T-cell (primary cell): ENCODE measurements around the gene CAMK1D. TPM values are rescaled to one million over a fixed set of nuclear protein-coding genes. Genes with fewer than 3 reads are reported as not detected.
A peak's percentile ranks its signal among the peaks of the same experiment; 100 is the strongest.

Experiments
- ATAC-seq, 4 experiments: fragments of 200-7000 bp in 3 of 4; fragments of 150-1000 bp in 1 of 4; cut with Tn5 transposase; replicated peaks in 1 of 4; 1 replicate in 3 of 4; 2 replicates in 1 of 4; pipeline ENCODE4 v1.10.0; 2021; ENCODE audit warnings: moderate library complexity in 3 of 4, mild to moderate bottlenecking in 2 of 4, moderate number of reproducible peaks in 1 of 4
- CTCF ChIA-PET, 2 donors: fragments of 300-600 bp; sonication (Branson Sonifier 250); formaldehyde crosslinking; loops; one replicate each; lab custom pipeline; 2022; ENCODE audit warnings: antibody characterized with exemption in 2 of 2; lab: Charles Lee
- POLR2A ChIA-PET, 2 donors: fragments of 300-600 bp; sonication (Branson Sonifier 250); formaldehyde crosslinking; loops; one replicate each; lab custom pipeline; 2022; ENCODE audit warnings: antibody characterized with exemption in 2 of 2; lab: Charles Lee
- DNase-seq, 35 experiments: peaks; one replicate each; pipeline versions ENCODE4 v3.0.0 to v3.0.0-alpha.2; 2013 to 2023
- H3K27ac ChIP-seq: one replicate; pipeline ENCODE4 v1.5.1; 2013; ENCODE audit warnings: low read length
- H3K27me3 ChIP-seq, 2 experiments: replicated peaks in 1 of 2; 1 replicate in 1 of 2; 2 replicates in 1 of 2; pipeline versions ENCODE4 v1.6.1 to v1.7.0; 2013; ENCODE audit warnings: low read length in 1 of 2, mixed read lengths in 1 of 2; ENCODE audit not compliant: control insufficient read depth in 2 of 2, insufficient read depth in 2 of 2; ENCODE audit errors: extremely low read depth in 1 of 2
- H3K36me3 ChIP-seq, 2 donors: 1 replicate in 1 of 2; 2 replicates in 1 of 2; pipeline versions ENCODE4 v1.6.1 to v1.7.0; 2013; ENCODE audit warnings: low read length in 1 of 2; ENCODE audit not compliant: control insufficient read depth in 2 of 2, insufficient read depth in 1 of 2; ENCODE audit errors: extremely low read depth in 1 of 2
- H3K4me1 ChIP-seq, 2 experiments: 1 replicate in 1 of 2; 2 replicates in 1 of 2; pipeline versions ENCODE4 v1.6.1 to v1.7.0; 2013; ENCODE audit warnings: low read length in 2 of 2, mixed read lengths in 1 of 2; ENCODE audit not compliant: insufficient read depth in 2 of 2, control insufficient read depth in 1 of 2; ENCODE audit errors: extremely low read depth in 1 of 2
- H3K4me3 ChIP-seq, 2 donors: 1 replicate in 1 of 2; 2 replicates in 1 of 2; pipeline versions ENCODE4 v1.5.1 to v1.7.0; 2013; ENCODE audit warnings: mild to moderate bottlenecking in 2 of 2, low read length in 1 of 2, moderate library complexity in 1 of 2; ENCODE audit not compliant: control insufficient read depth in 1 of 2; ENCODE audit errors: extremely low read depth in 1 of 2
- H3K9me3 ChIP-seq: 2 replicates; pipeline ENCODE4 v1.7.0; 2013
- H3K27ac Mint-ChIP-seq, 2 donors: one replicate each; pipeline ENCODE4 v1.8.0; 2020 to 2021; ENCODE audit warnings: mild to moderate bottlenecking in 2 of 2, mixed read lengths in 2 of 2
- H3K27me3 Mint-ChIP-seq, 2 donors: one replicate each; pipeline ENCODE4 v1.8.0; 2021 to 2022; ENCODE audit warnings: mixed read lengths in 2 of 2
- H3K36me3 Mint-ChIP-seq: one replicate; pipeline ENCODE4 v1.8.0; 2021; ENCODE audit warnings: mixed read lengths
- H3K4me1 Mint-ChIP-seq, 3 donors: one replicate each; pipeline ENCODE4 v1.8.0; 2020 to 2022; ENCODE audit warnings: mixed read lengths in 3 of 3, mild to moderate bottlenecking in 1 of 3
- H3K4me3 Mint-ChIP-seq, 3 donors: one replicate each; pipeline ENCODE4 v1.8.0; 2020 to 2022; ENCODE audit warnings: mild to moderate bottlenecking in 3 of 3, mixed read lengths in 3 of 3, moderate library complexity in 3 of 3
- H3K9me3 Mint-ChIP-seq, 3 donors: one replicate each; pipeline ENCODE4 v1.8.0; 2020 to 2022; ENCODE audit warnings: mixed read lengths in 3 of 3
- WGBS: methylation state at CpG from one replicate; pipeline ENCODE4 v1.1.5; 2013; ENCODE audit warnings: missing lambda C conversion rate; ENCODE audit not compliant: insufficient coverage; 5-methylcytosine and 5-hydroxymethylcytosine counted together
- total RNA-seq, 35 experiments: library from RNA in 6 of 35; stranded (reverse) in 6 of 35; fragments of 120-200 nt in 1 of 35; gene quantifications; one replicate each; pipeline versions ENCODE4 v1.2.1 to v1.2.4 and lab custom pipeline; 2013 to 2026

Gene CAMK1D
- total RNA-seq, 5 donors from 2014 or later (not counting 1 experiment from before 2014, with no cell fraction given) = 16.8 to 31.3 (median 23.6) TPM

- H3K9me3 ChIP-seq = no peaks in the 10 kb centered on the region
- H3K4me1 ChIP-seq = no peaks in the 10 kb centered on the region
- Mint-ChIP-seq H3K27ac (no peak overlapping the region), H3K4me3 (no peak overlapping the region), H3K36me3 (peaks cover 37% of the 10 kb centered on the region), H3K27me3 (no peaks in the 10 kb centered on the region), H3K4me1 (peaks cover 24 to 31% (median 29%) of the 10 kb centered on the region in 3 donors), H3K9me3 (no peaks in the 10 kb centered on the region)
- 97% methylated on average over 11 of the region's 24 CpGs for WGBS
- H3K27me3 ChIP-seq = no peaks in the 10 kb centered on the region
- POLR2A ChIA-PET = no interaction called here
- H3K36me3 ChIP-seq = peaks cover 0 to 4% of the 10 kb centered on the region in 2 donors
- CTCF ChIA-PET = interaction anchor here (0.5 to 1.0 kb wide), 3 partner anchors 14 to 415 kb away, joined by 3 to 6 read pairs (median 3); no protein-coding TSS in a partner anchor
- DNase-seq (no peak), ATAC-seq (no peak)
- H3K4me3 ChIP-seq = no peak overlapping the region
- H3K27ac ChIP-seq = no peak overlapping the region
These were observed 56.3 kb downstream of the CAMK1D start for GRCh38 chr10:12405342-12406320.

GRCh38 chr10:12406764-12407400 lies 57.5 kb downstream of the CAMK1D start:
- H3K4me1 Mint-ChIP-seq = peaks cover 22 to 36% (median 33%) of the 10 kb centered on the region in 3 donors
- H3K27ac Mint-ChIP-seq = no peak overlapping the region
- H3K36me3 ChIP-seq = peaks cover 3 to 4% of the 10 kb centered on the region in 2 donors
- ChIA-PET CTCF (interaction anchor here in 1 of 2 donors (0.6 to 0.7 kb wide), 2 partner anchors 13 to 52 kb away, joined by 3 to 5 read pairs; no protein-coding TSS in a partner anchor), POLR2A (interaction anchor here (0.5 to 0.7 kb wide), 3 partner anchors 14 to 149 kb away, joined by 3 to 4 read pairs (median 3); no protein-coding TSS in a partner anchor)
- H3K4me3 Mint-ChIP-seq = no peak overlapping the region
- DNase-seq (no peak), ATAC-seq (no peak)
- H3K27ac ChIP-seq = no peak overlapping the region
- no peaks in the 10 kb centered on the region for H3K9me3 ChIP-seq
- H3K27me3 Mint-ChIP-seq = no peaks in the 10 kb centered on the region
- no peaks in the 10 kb centered on the region for H3K27me3 ChIP-seq
- peaks cover 0 to 2% of the 10 kb centered on the region in 2 experiments for H3K4me1 ChIP-seq
- H3K4me3 ChIP-seq = no peak overlapping the region
- peaks cover 37% of the 10 kb centered on the region for H3K36me3 Mint-ChIP-seq
- WGBS = 92% methylated on average over 8 of the region's 9 CpGs
- no peaks in the 10 kb centered on the region for H3K9me3 Mint-ChIP-seq

- Mint-ChIP-seq H3K4me3 (no peak overlapping the region), H3K27ac (no peak overlapping the region), H3K36me3 (peaks cover 35% of the 10 kb centered on the region), H3K27me3 (no peaks in the 10 kb centered on the region), H3K4me1 (peaks cover 29 to 47% (median 43%) of the 10 kb centered on the region in 3 donors), H3K9me3 (peaks cover 2 to 4% (median 3%) of the 10 kb centered on the region in 3 donors)
- Histone ChIP-seq H3K27ac (no peak overlapping the region), H3K36me3 (peaks cover 3 to 4% of the 10 kb centered on the region in 2 donors), H3K4me3 (no peak overlapping the region), H3K4me1 (peaks cover 3 to 11% of the 10 kb centered on the region in 2 experiments), H3K9me3 (no peaks in the 10 kb centered on the region), H3K27me3 (no peaks in the 10 kb centered on the region)
- ChIA-PET CTCF (no interaction called here), POLR2A (no interaction called here)
- 85% methylated on average over 6 of the region's 8 CpGs for WGBS
- DNase-seq (peak in 1 of 35 experiments; percentile 10), ATAC-seq (no peak)
These were observed 59.1 kb downstream of the CAMK1D start for GRCh38 chr10:12408472-12408871.

- no peak overlapping the region for H3K4me3 Mint-ChIP-seq
- ChIA-PET POLR2A (no interaction called here), CTCF (no interaction called here)
- H3K9me3 Mint-ChIP-seq = peaks cover 3 to 5% (median 5%) of the 10 kb centered on the region in 3 donors
- no peaks in the 10 kb centered on the region for H3K27me3 Mint-ChIP-seq
- no peak overlapping the region for H3K27ac Mint-ChIP-seq
- H3K4me1 Mint-ChIP-seq = peaks cover 31 to 47% (median 45%) of the 10 kb centered on the region in 3 donors
- no CpG with 5 or more reads among the region's 11 CpGs for WGBS
- H3K4me1 ChIP-seq = peaks cover 3 to 11% of the 10 kb centered on the region in 2 experiments
- DNase-seq = no peak
- no peak overlapping the region for H3K27ac ChIP-seq
- peaks cover 33% of the 10 kb centered on the region for H3K36me3 Mint-ChIP-seq
- ATAC-seq = no peak
- H3K9me3 ChIP-seq = no peaks in the 10 kb centered on the region
- no peak overlapping the region for H3K4me3 ChIP-seq
- H3K27me3 ChIP-seq = no peaks in the 10 kb centered on the region
- peaks cover 3 to 4% of the 10 kb centered on the region in 2 donors for H3K36me3 ChIP-seq
These were observed 59.8 kb downstream of the CAMK1D start for GRCh38 chr10:12409161-12409560.

GRCh38 chr10:12409613-12410012 lies 60.3 kb downstream of the CAMK1D start:
- ChIA-PET POLR2A (no interaction called here), CTCF (no interaction called here)
- no peak overlapping the region for H3K4me3 ChIP-seq
- H3K36me3 ChIP-seq = peaks cover 3 to 4% of the 10 kb centered on the region in 2 donors
- H3K4me1 Mint-ChIP-seq = peaks cover 34 to 49% (median 45%) of the 10 kb centered on the region in 3 donors
- H3K27me3 Mint-ChIP-seq = no peaks in the 10 kb centered on the region
- H3K27ac Mint-ChIP-seq = no peak overlapping the region
- peaks cover 33% of the 10 kb centered on the region for H3K36me3 Mint-ChIP-seq
- WGBS = 100% methylated on average over 2 of the region's 5 CpGs
- peaks cover 5 to 11% of the 10 kb centered on the region in 2 experiments for H3K4me1 ChIP-seq
- H3K9me3 Mint-ChIP-seq = peaks cover 3 to 5% (median 5%) of the 10 kb centered on the region in 3 donors
- H3K27ac ChIP-seq = no peak overlapping the region
- no peaks in the 10 kb centered on the region for H3K27me3 ChIP-seq
- H3K9me3 ChIP-seq = no peaks in the 10 kb centered on the region
- H3K4me3 Mint-ChIP-seq = no peak overlapping the region
- no peak for DNase-seq
- ATAC-seq = no peak
